NCI-H187 (cell line): Measurements from ENCODE around the gene S100A8.
A peak's percentile ranks its signal among the peaks of the same experiment; 100 is the strongest.
"Not testable (repeated sequence)": the region's sequence is repeated elsewhere in the genome, so short reads cannot be mapped to it uniquely, and the experiment has no call there.

ENCODE experiments used
- DNase-seq, 2 experiments: peaks; one replicate each; lab custom pipeline; 2025; lab: John Stamatoyannopoulos, UW

S100A8 gene

GRCh38 chr1:153360592-153361479 lies 30.0 kb downstream of the S100A8 start:
- no peak for DNase-seq

- DNase-seq, result no peak
Observed at GRCh38 chr1:153360190-153360589, 30.7 kb downstream of the S100A8 start.

GRCh38 chr1:153359241-153359640 lies 31.6 kb downstream of the S100A8 start:
- no peak for DNase-seq

GRCh38 chr1:153358691-153358975 lies 32.2 kb downstream of the S100A8 start:
- DNase-seq, result no peak

GRCh38 chr1:153357853-153358690 lies 32.8 kb downstream of the S100A8 start, which contains the start of gene S100A9:
Gene S100A9, plus strand, starts transcription at chr1:153357854. Its CDS starts 430 bp downstream, at chr1:153358284.
- DNase-seq, result no peak

GRCh38 chr1:153357076-153357852 lies 33.6 kb downstream of the S100A8 start:
- DNase-seq, result no peak

- DNase-seq, result no peak
Observed at GRCh38 chr1:153356392-153357075, 34.3 kb downstream of the S100A8 start.

- DNase-seq, result peak in 1 of 2 experiments; percentile 81
Observed at GRCh38 chr1:153355445-153356071, 35.3 kb downstream of the S100A8 start.

- no peak for DNase-seq
Observed at GRCh38 chr1:153354515-153355193, 36.2 kb downstream of the S100A8 start.

- DNase-seq, result no peak
Observed at GRCh38 chr1:153353226-153353947, 37.5 kb downstream of the S100A8 start.

- DNase-seq, result peak; percentile 37 to 61
Observed at GRCh38 chr1:153352523-153352922, 38.4 kb downstream of the S100A8 start.

GRCh38 chr1:153350321-153350957 lies 40.4 kb downstream of the S100A8 start:
- DNase-seq, result no peak

GRCh38 chr1:153349363-153350320 lies 41.2 kb downstream of the S100A8 start:
- DNase-seq, result no peak

- DNase-seq, result no peak
Observed at GRCh38 chr1:153348511-153349362, 42.1 kb downstream of the S100A8 start, which contains the start of gene PGLYRP4. Gene PGLYRP4, minus strand, starts transcription at chr1:153348841. Its CDS starts 909 bp downstream, at chr1:153347932.

- no peak for DNase-seq
Observed at GRCh38 chr1:153347856-153348255, 43.0 kb downstream of the S100A8 start.

- not testable (repeated sequence) for DNase-seq
Observed at GRCh38 chr1:153347049-153347448, 43.8 kb downstream of the S100A8 start.
